H1 (cell line): ENCODE measurements around the gene TMEM44. TPM values are rescaled to one million over a fixed set of nuclear protein-coding genes. Genes with fewer than 3 reads are reported as not detected.

Experiments used
- BCL11A ChIP-seq, 2 experiments: IDR thresholded peaks; one replicate each; pipeline ENCODE4 v1.6.1; 2011; ENCODE audit warnings: low read depth in 2 of 2, low read length in 2 of 2, mild to moderate bottlenecking in 2 of 2
- polyA plus RNA-seq, 7 experiments: library from polyadenylated mRNA; depleted of rRNA in 3 of 7; stranded (reverse) in 5 of 7; unstranded in 2 of 7; fragments of >200 nt in 5 of 7; fragments of 200-250 nt in 2 of 7; gene quantifications; 1 replicate in 5 of 7; 2 replicates in 1 of 7; 4 replicates in 1 of 7; pipeline versions ENCODE4 v1.2.1 to v1.2.3, GENCODE V29; 2011 to 2013; ENCODE audit warnings: missing spikeins in 2 of 7, mixed read lengths in 2 of 7
- total RNA-seq: library from RNA; stranded (reverse); fragmentation: NEBNext Ultra II Directional; extraction: Animal tissue kit (Norgen Biotek cat#: 25700); gene quantifications from 2 replicates; pipeline ENCODE4 v1.2.1, GENCODE V29; 2021

Gene TMEM44
- total and polyA plus RNA-seq, 2 of the 8 experiments (the other 6 are each of a cell fraction or from before 2014, with no cell fraction given) = 14.0 to 16.7 TPM

- no peak for TF ChIP-seq BCL11A (IDR thresholded peaks at IDR 0.05; ENCODE audit: low read depth in 2 of 2, low read length in 2 of 2)
Observed at GRCh38 chr3:194621947-194622346, 11.3 kb downstream of the TMEM44 start (continued).
